Activated T-helper 1 cell treated with anti-CD3 and anti-CD28 coated beads, Interleukin-2, amount 50 U/mL, for 16 hours (primary cell): ENCODE measurements around the gene NKX6-1.

Experiments
- DNase-seq, 2 donors: peaks; one replicate each; pipeline ENCODE4 v3.0.0-alpha.2; 2020; ENCODE audit warnings: low read depth in 1 of 2, low spot score in 1 of 2

NKX6-1 gene

DNA sequence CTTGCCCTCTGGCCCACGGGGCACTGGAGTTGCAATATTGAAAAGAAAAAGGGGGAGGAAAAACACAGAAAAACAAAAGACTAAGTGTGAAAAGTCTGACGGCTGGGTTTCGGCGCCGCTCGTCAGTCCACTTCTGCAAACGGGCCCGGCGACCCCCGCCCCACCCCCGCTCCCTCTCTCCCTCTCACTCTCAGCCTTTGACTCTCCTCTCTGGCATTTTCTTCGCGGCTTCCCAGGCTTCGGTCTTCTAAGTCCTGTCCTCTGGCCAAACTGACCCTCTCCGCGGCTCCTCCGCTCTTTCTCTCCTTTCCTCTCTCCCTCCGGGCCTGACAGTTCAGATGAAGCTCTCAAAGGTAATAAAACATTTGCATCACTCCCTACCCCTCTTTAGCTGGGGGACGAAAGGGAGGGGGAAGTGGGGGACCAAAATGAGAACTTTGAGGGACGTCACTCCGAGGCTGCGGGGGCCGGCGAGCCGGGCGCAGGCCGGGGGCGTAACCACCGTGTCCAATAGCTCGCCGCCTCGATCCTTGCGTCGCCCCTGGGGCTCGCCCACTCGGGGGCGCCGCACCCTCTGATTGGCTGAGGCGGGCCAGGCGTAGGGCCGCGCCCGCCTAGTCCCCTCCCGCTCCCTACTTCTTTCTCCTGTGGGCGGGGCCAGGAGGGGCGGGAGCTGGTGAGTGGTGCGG lies at the start of gene NKX6-1:
TSS of gene NKX6-1 (minus strand) at position 358 of the 689 bp plus-strand sequence. CDS start 1,064 bp downstream, outside the sequence.
- DNase-seq: no peak

DNA sequence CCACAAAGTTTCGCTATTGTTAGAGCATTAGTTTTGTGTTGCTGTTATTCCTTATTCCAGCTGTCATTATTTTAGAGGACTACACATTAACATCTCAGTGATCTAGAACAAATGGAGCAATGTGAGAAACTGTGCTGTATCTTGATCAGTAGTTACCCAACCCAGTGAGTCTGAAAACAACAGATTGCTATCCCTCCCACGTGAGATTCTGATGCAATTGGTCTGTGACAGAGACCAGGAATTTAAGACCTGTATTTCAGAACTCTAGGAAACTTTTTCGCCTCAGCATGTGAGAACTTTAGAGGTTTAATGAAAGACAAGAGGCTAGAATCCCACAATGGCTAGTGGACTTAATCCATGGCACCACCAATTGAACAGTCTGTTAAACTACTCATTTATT lies 48.1 kb upstream of the NKX6-1 start:
- no peak for DNase-seq

DNA sequence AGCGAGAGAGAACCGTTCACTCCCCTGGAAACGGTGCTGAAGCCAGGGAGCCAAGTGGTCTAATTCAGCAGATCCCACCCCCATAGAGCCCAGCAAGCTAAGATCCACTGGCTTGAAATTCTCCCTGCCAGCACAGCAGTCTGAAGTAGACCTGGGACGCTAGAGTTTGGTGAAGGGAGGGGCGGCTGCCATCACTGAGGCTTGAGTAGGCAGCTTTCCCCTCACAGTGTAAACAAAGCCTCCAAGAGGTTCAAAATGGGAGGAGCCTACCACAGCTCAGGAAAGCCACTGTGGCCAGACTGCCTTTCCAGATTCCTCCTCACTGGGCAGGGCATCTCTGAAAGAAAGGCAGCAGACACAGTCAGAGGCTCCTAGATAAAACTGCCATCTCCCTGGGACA lies 46.0 kb upstream of the NKX6-1 start:
- no peak for DNase-seq

DNA sequence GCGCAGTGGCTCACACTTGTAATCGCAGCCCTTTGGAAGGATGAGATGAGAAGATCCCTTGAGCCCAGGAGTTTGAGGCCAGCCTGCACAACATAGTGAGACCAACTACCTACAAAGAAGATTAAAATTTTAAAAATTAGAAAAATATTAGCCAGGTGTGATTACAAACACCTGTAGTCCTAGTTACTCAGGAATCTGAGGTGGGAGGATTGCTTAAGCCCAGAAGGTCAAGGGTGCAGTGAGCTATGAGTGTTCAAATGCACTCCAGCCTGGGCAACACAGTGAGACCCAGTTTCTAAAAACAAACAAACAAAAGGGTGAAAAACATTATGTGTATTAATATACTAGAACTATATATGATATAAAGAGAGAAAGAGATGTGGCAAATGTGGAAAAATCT lies 36.8 kb upstream of the NKX6-1 start:
- DNase-seq: no peak

DNA sequence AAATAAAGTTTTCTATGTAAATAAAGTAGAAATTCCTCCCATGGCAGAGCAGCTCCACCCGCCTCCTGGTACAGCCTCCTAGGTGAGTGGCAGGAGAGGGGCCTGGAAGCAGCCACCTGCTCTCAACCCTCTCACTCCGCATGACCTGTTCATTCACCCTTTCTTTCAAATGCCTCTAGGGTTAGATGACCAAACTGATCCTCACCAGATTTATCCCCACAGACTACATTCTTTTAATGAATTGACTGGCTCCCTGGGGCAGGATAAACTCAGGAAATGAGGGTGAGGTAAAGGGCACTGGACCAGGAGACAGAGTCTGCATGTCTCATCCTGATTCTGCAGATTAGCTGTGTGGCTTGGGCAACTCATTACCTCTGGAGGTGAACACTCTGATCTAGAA lies 32.6 kb upstream of the NKX6-1 start:
- no peak for DNase-seq

DNA sequence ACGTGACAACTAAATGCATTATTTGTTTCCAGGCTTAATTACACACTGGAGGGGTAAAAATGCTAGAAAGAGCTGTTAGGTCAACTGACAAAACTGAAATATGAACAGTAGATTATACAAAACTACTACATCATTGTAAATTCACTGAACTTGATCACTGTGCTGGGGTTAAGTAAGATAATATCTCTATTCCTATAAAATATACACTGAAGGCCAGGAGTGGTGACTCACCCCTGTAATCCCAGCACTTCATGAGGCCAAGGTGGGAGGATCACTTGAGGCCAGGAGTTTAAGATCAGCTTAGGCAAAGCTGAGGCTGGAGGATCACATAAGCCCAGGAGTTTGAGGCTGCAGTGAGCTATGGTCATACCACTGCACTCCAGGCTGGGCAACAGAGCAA lies 31.8 kb upstream of the NKX6-1 start:
- DNase-seq: no peak

DNA sequence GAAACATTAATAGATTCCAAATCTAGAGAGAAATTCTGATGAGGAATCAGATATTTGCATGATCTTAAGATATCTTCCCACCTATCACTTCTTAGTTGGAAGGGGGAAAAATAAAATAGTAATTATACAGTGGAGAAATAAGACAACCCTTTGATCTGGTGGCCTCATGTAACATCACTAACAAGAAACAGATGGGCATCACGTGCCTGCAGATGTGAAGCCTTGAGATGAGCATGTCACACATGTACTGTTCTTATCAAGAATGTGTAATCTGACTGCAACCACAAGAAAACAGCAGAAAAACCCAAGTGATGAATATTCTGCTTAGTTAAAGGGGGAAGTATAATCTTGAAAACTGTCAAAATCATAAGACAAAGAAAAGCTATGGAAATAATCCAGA lies 31.4 kb upstream of the NKX6-1 start:
- DNase-seq: no peak

DNA sequence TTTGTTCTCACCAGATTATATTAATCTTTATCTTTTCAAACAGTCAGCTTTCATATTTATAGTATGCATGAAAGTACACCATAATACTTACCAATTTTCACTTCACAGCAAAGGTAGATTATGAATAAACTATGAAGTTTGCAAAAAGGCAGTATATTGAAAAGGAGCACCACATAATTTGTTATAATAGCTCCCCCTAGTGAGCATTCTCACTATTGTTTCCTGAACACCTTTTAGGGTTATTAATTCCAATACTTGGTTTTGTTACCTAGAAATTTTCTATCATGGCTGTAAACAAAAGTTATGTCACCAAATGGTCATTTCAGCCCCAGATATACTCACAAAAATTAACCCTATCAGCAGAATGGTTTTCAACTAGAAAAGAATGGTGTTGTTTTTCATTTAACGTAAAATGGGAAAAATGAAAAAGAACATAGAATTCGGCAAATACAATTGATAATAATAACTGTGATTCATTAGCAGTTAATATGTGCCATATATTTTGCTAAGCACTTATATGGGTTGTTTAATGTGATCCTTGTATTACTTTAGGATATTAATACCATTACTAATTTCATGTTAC lies 30.2 kb upstream of the NKX6-1 start:
- no peak for DNase-seq

DNA sequence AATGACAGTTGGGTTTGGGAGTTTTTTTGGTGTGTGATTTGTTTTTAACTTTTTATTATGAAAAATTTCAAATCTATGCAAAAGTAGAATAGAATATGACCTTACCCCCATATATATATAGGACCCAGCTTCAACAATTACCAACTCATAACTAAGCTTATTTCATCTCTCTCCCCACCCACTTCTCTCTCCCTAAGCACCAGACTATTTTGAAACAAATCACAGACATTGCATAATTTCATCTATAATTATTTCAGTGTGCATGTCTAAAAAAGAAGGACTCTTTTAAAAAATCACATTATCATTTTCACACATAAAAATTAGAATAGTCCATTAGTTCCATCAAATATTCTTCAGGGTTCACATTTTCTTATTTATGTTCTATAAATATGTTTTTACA lies 28.3 kb upstream of the NKX6-1 start:
- no peak for DNase-seq

DNA sequence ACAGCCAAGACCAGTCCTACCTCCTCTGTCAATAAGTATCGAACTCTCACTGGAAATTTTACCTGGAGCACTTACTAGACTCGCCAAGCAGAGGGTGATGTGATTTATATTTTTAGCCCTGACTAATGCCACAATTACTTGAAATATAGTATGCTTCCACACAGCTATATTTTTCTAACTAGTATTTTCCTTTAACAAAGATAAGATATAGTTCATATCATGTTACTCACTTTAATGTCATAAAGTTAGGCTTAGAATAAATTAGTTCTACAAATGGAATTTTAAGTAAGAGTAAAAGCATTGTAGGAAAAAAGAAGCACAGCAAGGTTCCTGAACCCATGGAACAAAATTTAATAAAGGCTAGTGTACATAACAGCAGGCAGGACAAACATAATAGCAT lies 16.0 kb upstream of the NKX6-1 start:
- no peak for DNase-seq

DNA sequence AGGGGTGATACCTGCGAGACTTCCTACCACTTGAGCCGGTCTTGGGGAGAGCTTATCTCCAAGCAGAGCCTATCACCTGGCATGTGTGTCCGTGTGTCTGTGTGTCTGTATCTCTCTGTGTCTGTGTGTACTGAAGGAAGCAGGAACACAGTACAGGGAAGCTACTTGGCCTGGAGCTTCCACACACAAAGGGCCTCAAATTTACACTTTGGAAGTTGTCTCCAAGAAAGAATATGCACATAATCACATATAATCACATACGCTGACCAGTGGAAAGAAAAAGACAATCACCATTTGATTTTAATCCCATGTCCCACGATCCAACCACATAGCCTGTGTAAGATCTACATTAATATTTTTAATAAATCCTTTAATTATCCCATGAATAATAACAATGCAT lies 13.2 kb upstream of the NKX6-1 start:
- DNase-seq: no peak

DNA sequence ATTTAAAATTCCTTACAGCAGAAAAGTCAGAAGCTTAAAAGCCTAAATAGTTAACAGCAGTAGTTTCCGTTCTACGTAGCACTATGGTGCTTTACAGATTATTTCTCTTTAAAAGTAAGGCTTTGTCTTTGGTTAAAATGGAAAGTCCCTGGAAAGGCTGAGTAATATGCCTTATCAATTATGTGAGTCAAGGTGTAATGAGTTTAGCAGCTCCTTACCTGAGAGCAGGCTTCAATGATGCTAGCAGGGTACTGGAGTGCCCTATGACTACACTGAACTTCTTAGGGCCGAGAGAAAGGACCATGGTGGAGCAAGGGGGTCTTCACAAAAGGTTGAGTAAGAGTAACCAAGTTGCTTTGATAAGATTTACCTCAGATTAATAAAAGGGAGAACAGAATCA lies 12.6 kb upstream of the NKX6-1 start:
- no peak for DNase-seq

DNA sequence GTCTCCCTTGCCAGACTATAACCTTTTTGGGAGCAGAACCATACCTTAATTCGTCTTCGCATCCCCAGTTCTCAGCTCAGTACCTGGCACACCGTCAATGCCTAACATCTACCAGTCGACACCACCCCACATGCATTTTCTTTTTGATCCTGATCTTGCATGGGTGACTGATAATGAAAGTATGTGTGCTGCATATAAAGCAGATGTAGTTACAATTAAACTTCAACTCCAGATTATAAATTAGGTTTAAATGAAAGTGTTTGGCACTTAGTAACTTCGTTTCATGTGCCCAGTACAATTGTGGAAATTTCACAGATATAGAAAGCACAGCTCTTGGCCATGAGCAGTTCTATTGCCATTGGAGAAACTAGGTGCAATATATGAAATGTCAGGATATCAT lies 8.8 kb upstream of the NKX6-1 start:
- no peak for DNase-seq

DNA sequence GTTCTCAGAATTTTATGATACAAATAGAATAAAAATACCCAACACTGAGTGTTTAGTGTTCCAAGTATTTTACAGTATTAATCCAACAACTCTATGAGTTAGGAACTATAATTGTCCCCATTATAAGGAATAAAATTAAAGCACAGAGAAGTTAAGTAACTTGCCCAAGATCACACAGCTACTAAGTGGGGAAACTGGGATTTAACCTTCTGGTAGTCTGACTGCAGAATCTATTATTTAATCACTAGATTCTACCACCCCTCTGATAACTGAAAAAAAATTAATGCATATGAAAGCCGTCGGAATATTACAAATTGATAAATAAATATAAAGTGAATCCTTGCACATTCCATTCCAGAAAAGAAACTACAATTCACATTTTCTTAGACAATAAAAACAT lies 5.7 kb upstream of the NKX6-1 start:
- DNase-seq: no peak

DNA sequence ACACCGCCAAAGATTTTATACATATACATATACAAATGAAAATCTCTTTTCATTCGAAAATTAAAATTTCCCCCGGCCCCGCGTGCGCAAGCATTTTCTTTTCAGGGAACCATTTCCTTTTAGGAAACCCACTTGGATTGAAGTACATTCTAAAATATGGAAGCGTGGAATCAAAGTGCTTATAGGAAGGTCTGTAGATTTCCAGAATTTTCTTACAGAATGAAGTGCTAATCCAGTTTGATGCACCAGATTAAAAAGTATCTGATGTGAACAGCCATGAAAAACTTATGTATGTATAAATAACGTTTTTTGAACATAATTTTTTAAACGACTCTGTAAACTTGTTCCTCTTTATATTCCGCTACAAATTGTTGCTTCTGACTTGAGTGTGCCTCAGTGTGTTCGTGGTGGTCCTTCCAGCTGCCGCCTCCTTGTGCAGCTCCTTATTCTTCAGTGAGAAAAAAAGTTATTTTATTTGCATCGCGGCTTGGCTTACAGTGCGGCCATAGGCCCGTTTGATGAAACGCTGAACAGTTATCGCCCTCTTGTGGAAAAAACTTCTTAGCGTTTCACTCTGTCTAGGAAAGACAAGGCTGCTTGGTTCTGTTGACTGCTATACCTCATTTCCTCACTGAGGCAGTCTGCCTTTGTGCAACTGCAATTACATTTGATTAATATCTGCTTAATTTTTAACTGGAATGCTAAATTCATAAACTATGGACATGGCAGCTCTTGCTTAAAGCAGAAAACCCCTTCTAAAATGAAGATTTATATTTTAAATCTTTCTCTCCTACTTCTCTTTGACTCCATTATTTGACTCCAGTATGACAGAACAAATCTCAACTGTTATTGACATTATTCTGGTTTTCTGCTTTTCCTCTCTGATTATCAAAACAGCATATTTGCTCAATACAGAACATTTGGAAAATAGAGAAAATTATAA lies 4.7 kb upstream of the NKX6-1 start:
- no peak for DNase-seq

DNA sequence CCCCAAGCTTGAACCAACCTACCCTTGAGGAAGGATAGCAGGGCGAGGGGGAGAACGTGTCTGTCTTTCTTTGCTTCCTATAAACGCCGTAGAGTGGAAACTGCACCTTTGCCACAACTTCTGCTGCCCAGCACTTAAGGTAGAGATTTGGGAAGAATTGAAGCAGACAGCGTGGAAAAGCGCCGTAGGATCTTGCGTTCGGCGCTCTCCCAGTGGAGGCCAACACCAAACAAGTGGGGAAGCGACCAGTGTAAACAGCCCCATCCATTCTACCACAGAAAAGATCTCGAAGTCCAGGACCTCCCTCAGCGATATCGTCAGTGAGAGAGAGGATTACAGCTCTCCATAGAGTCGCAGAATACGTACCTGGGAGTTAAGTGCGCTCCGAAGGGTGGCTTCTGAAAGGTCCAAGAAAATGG lies 3.9 kb upstream of the NKX6-1 start:
- no peak for DNase-seq

DNA sequence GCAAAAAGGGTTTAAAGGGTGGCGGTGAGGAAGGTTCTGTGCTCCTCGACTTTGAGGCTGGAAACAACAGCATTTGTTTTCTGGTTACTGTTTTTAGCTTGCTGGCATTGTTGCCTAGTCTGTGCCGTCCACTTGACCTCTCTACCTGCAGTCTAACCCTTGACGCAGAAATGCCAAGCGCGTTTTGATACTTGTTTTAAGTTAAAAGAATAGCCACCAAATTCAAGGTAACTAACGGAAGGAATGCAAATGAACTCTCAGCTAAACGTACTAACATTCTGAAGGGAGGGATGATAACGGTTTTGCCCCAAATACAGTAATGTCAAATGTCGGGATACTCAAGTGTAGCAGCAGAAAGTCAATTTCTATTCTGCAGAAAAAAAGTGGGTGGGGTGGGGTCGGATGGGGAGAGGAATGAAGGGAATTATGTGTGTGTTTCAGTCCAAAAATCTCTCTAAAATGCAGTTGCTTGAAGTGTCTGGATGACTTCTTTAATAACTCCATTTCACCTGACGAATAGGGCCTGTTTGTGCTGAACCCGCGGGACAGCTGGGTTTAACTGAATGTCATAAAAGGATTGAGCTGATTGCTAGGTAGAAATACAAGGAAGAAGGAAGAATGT lies 3.4 kb upstream of the NKX6-1 start:
- DNase-seq: no peak

DNA sequence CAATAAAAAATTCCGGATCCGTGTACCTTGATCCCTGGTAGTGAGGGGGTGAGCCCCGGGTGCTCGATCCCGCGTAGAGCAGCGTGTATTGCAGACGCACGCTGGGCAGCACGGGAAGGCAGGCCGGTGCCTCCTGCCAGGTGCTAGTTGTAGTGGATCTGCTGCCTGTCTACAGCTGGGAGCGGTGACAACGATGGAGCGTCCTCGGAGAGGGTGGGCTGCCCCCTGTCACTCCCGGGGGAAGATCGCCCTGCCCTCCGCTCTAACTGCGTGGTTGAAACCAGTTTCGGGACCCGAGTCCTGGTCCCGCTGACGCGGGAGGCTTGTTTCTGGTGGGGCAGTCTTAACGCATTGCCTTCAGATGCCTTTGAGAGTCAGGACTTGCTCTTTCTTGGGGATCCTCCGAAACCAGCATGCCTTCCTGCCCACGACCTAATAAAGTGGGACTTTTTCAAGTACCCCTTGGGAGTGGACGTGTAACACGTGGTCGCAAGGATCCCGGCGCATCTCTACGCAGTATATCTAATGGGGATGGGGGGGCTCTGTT lies 2.7 kb upstream of the NKX6-1 start:
- DNase-seq: no peak

DNA sequence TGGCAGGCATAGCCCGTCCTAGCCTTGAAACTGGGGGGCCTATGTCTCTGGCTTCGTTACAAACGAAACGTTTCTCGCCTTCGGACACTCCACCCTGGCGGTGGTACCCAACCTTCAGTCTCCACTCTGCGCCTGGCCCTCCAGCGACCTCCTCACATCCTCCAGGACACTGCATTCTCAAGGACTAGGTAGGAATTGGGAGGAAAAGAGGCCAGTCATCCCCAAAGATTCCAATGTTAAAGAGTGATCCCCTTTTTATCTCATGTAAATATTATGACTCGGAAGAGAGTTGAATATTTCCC lies 2.1 kb upstream of the NKX6-1 start:
- no peak for DNase-seq

DNA sequence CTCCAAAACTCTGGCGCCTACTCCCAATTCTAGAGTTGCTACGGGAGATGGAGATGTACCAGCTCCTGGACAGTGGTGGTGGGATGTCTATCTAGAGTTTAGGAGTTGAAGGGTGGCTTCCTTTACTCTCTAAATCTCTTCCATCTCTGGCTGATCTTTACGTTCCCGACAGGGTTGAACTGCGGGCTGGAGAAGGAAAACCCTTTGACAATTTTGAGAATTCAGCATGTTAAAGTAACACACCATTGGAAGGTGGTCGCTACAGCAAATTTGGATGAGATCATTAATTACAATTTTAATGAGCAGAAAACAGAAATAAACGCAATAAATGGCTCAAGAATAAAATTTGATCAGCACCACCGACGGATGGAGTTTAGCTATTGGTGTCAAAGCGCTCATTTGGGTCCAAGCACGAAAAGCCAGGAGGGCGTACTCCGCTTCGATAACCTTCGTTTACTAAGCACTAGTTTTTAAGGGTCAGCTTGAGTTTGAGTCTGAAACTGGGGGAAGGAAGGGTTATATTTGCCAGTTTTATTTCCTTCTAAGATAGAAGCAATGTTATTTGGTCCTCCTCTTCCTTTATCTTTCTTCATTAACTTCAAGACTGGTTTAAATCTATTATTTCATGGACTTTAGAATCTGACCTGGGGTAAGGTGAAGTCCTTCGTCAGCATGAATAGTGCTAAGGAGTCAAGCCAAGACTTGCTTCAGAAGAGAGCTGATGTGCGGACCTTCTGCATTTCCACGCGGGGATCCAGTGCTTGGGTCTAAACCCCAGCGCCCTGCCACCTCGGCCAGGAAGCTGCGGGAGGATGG lies 1.5 kb upstream of the NKX6-1 start:
- no peak for DNase-seq

DNA sequence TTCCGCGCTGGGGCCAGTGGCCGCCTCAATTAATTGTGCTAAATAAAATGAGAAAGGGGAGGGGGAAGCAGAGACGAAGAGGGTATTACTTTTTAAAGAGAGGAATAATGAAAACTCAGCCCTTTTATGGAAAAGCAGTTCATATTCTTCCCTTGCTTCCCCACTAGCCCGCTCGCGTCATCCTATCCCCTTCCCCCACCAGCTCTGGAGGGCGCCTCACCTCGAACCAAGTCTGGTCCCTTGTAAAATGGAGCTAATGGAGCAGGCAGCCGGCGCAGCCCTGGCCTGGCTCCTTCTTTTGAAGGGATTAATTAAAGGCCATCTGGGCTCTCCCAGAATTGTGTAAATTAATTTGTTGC lies 511 bp upstream of the NKX6-1 start:
- no peak for DNase-seq
